HepG2 (cell line): ENCODE data around the gene PKIG.

Experiments used
- JUNB ChIP-seq: sonication (generic); formaldehyde crosslinking; IDR thresholded peaks from 2 replicates; pipeline ENCODE4 v1.8.0; 2022; ENCODE audit warnings: missing genetic modification reagents, mild to moderate bottlenecking, borderline replicate concordance
- PCBP2 ChIP-seq: fragments of 200-400 bp; formaldehyde crosslinking; optimal IDR thresholded peaks from 2 replicates; pipeline ENCODE3; 2018; ENCODE audit warnings: low read length, low read depth; ENCODE audit not compliant: poor library complexity, severe bottlenecking
- SUZ12 ChIP-seq: fragments of 150-350 bp; IDR thresholded peaks from 2 replicates; pipeline ENCODE4 v1.6.1; 2014; ENCODE audit warnings: low read depth, low read length

DNA sequence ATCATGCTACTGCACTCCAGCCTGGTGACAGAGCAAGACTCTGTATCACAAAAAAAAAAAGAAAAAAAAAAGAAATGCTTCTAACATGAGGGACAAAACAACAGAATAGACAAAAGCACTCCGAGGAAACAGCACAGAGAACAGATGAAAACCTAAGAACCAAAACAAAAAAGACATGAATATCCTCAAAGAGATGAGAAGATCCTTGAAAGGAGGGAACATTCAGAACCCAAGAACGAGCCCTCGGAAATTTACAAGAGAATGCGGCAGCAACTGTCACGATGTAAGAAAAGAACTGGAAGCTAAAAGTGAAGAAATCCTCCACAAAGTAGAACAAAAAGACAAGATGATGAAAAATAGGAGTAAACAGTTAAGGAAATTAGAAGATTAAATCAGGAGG lies 47.9 kb downstream of the PKIG start:
- no peak for TF ChIP-seq SUZ12
- no peak for TF ChIP-seq JUNB (CRISPR knock-in tag)
- TF ChIP-seq PCBP2 = no peak
